ENCODE data around the gene IQSEC1. TPM values are rescaled to one million over a fixed set of nuclear protein-coding genes. Genes with fewer than 3 reads are reported as not detected.

The IQSEC1 gene
- total and polyA plus RNA-seq, 2 of the 8 experiments (the other 6 are each of a cell fraction or from before 2014, with no cell fraction given): 6.8 to 28.8 TPM

GRCh38 chr3:13013566-13013965 is 59.7 kb downstream of the IQSEC1 start:
- Histone ChIP-seq H3K56ac (replicated peaks; ENCODE audit: insufficient read length, low read depth, low read length) (no peak overlapping the region), H3K4me3 (ENCODE audit: extremely low read depth in 1 of 4, insufficient read depth in 2 of 4, low read depth in 3 of 4, low read length in 4 of 4) (no peak overlapping the region), H2BK12ac (ENCODE audit: low read depth, low read length) (no peak overlapping the region), H3K27me3 (replicated peaks in 1 of 4; ENCODE audit: control insufficient read depth in 3 of 4, extremely low read depth in 1 of 4, insufficient read depth in 3 of 4, low read length in 3 of 4) (no peaks in the 10 kb centered on the region; a peak in 2 of 7 replicates), H3K79me1 (ENCODE audit: low read depth, low read length) (no peaks in the 10 kb centered on the region; the same call in 1 of the 2 replicates), H4K5ac (ENCODE audit: insufficient read length, low read depth, low read length) (no peak overlapping the region), H2BK120ac (replicated peaks; ENCODE audit: low read depth, low read length) (no peak overlapping the region), H4K8ac (ENCODE audit: extremely low read depth, insufficient read depth, low read length) (no peak overlapping the region), H3K9ac (replicated peaks in 1 of 4; ENCODE audit: extremely low read depth in 1 of 4, low read depth in 3 of 4, low read length in 3 of 4) (no peak overlapping the region), H3K36me3 (ENCODE audit: control insufficient read depth in 2 of 4, insufficient read depth in 4 of 4, low read length in 3 of 4) (no peaks in the 10 kb centered on the region), H3K23ac (ENCODE audit: insufficient read length) (no peak overlapping the region), H3K14ac (ENCODE audit: insufficient read length) (no peak overlapping the region), H4K91ac (replicated peaks; ENCODE audit: insufficient read length, low read length) (no peak overlapping the region), H3K23me2 (ENCODE audit: low read depth, low read length) (no peaks in the 10 kb centered on the region; the same call in 1 of the 2 replicates), H2AFZ (ENCODE audit: low read length) (no peak overlapping the region), H2BK5ac (ENCODE audit: low read depth, low read length) (no peak overlapping the region), H3K4me2 (ENCODE audit: insufficient read depth in 1 of 2, low read depth in 2 of 2, low read length in 2 of 2) (no peak overlapping the region; a peak in 1 of 4 replicates), H3K79me2 (ENCODE audit: control insufficient read depth in 1 of 2, insufficient read depth in 2 of 2, low read length in 2 of 2) (no peaks in the 10 kb centered on the region), H3K27ac (ENCODE audit: low read depth, low read length) (no peak overlapping the region), H3K4me1 (replicated peaks in 1 of 4; ENCODE audit: control insufficient read depth in 3 of 4, insufficient read depth in 4 of 4, low read length in 3 of 4) (peaks cover 12 to 29% (median 21%) of the 10 kb centered on the region in 4 experiments), H3K18ac (ENCODE audit: extremely low read depth, low read length) (no peak overlapping the region), H2BK20ac (ENCODE audit: low read length) (no peak overlapping the region), H3K4ac (replicated peaks; ENCODE audit: insufficient read length, low read depth, low read length) (no peak overlapping the region), H4K20me1 (replicated peaks in 1 of 2; ENCODE audit: control insufficient read depth in 1 of 2, insufficient read depth in 2 of 2, low read length in 2 of 2) (no peaks in the 10 kb centered on the region), H2AK5ac (ENCODE audit: low read depth, low read length) (0 out of 2 replicates have a peak overlapping the region, but pooled peaks have one; percentile 25), H2BK15ac (ENCODE audit: low read length) (no peak overlapping the region), H3K9me3 (ENCODE audit: insufficient read depth in 2 of 2, low read depth in 1 of 2, low read length in 1 of 2) (no peaks in the 10 kb centered on the region)
- POLR2A ChIA-PET (ENCODE audit: partially characterized antibody): no interaction called here
- no peak for DNase-seq (ENCODE audit: low read depth in 1 of 2, low spot score in 2 of 2)
- 82% methylated on average over 3 of the region's 3 CpGs; no CpG with 5 or more reads in 1 of the 2 experiments for WGBS, 2 experiments (ENCODE audit: extremely low coverage in 1 of 2, insufficient coverage in 1 of 2, insufficient read length in 1 of 2, insufficient replicate concordance in 2 of 2, low coverage in 1 of 2, low lambda C conversion rate in 2 of 2, missing lambda C conversion rate in 1 of 2)
- FAIRE-seq: no peak
- CTCF ChIA-PET (ENCODE audit: partially characterized antibody): interaction anchor here (0.9 to 13.5 kb wide), 4 partner anchors 14 to 68 kb away, joined by 3 to 71 read pairs (median 14); no protein-coding TSS in a partner anchor
